ENCODE data around the gene PHF21A.
"Not testable (repeated sequence)": the region's sequence is repeated elsewhere in the genome, so short reads cannot be mapped to it uniquely, and the experiment has no call there.

The PHF21A gene

GRCh38 chr11:46120346-46121300 is 631 bp downstream of the PHF21A start:
- in situ Hi-C loops (cut with MboI; ENCODE audit: low sequenced_read_pairs): no loop called here

- in situ Hi-C loops (cut with MboI; ENCODE audit: low sequenced_read_pairs): no loop called here
These were observed 1.7 kb downstream of the PHF21A start for GRCh38 chr11:46119352-46120216.

- in situ Hi-C loops (cut with MboI; ENCODE audit: low sequenced_read_pairs): no loop called here
These were observed 2.4 kb downstream of the PHF21A start for GRCh38 chr11:46118702-46119351.

GRCh38 chr11:46117842-46118241 is 3.4 kb downstream of the PHF21A start:
- in situ Hi-C loops (cut with MboI; ENCODE audit: low sequenced_read_pairs): no loop called here

GRCh38 chr11:46116712-46117037 is 4.6 kb downstream of the PHF21A start:
- in situ Hi-C loops (cut with MboI; ENCODE audit: low sequenced_read_pairs): not testable (repeated sequence)

GRCh38 chr11:46116007-46116711 is 5.1 kb downstream of the PHF21A start:
- in situ Hi-C loops (cut with MboI; ENCODE audit: low sequenced_read_pairs): no loop called here

GRCh38 chr11:46114961-46115360 is 6.3 kb downstream of the PHF21A start:
- in situ Hi-C loops (cut with MboI; ENCODE audit: low sequenced_read_pairs): no loop called here

GRCh38 chr11:46114378-46114777 is 6.9 kb downstream of the PHF21A start:
- in situ Hi-C loops (cut with MboI; ENCODE audit: low sequenced_read_pairs): no loop called here

- in situ Hi-C loops (cut with MboI; ENCODE audit: low sequenced_read_pairs): no loop called here
These were observed 8.2 kb downstream of the PHF21A start for GRCh38 chr11:46112961-46113607.

GRCh38 chr11:46108751-46109150 is 12.5 kb downstream of the PHF21A start:
- in situ Hi-C loops (cut with MboI; ENCODE audit: low sequenced_read_pairs): no loop called here

GRCh38 chr11:46107780-46108179 is 13.5 kb downstream of the PHF21A start:
- in situ Hi-C loops (cut with MboI; ENCODE audit: low sequenced_read_pairs): no loop called here

- in situ Hi-C loops (cut with MboI; ENCODE audit: low sequenced_read_pairs): no loop called here
These were observed 13.9 kb downstream of the PHF21A start for GRCh38 chr11:46107408-46107718.

- in situ Hi-C loops (cut with MboI; ENCODE audit: low sequenced_read_pairs): no loop called here
These were observed 14.5 kb downstream of the PHF21A start for GRCh38 chr11:46106530-46107407.

- in situ Hi-C loops (cut with MboI; ENCODE audit: low sequenced_read_pairs): no loop called here
These were observed 15.3 kb downstream of the PHF21A start for GRCh38 chr11:46105926-46106325.

GRCh38 chr11:46105134-46105628 is 16.1 kb downstream of the PHF21A start:
- in situ Hi-C loops (cut with MboI; ENCODE audit: low sequenced_read_pairs): no loop called here

GRCh38 chr11:46102843-46103242 is 18.4 kb downstream of the PHF21A start:
- in situ Hi-C loops (cut with MboI; ENCODE audit: low sequenced_read_pairs): no loop called here

GRCh38 chr11:46100670-46101069 is 20.6 kb downstream of the PHF21A start:
- in situ Hi-C loops (cut with MboI; ENCODE audit: low sequenced_read_pairs): no loop called here

GRCh38 chr11:46099963-46100316 is 21.3 kb downstream of the PHF21A start:
- in situ Hi-C loops (cut with MboI; ENCODE audit: low sequenced_read_pairs): no loop called here

- in situ Hi-C loops (cut with MboI; ENCODE audit: low sequenced_read_pairs): no loop called here
These were observed 30.9 kb downstream of the PHF21A start for GRCh38 chr11:46090375-46090774.

All from hTERT RPE-1 (cell line).